HG03025 (cell line): ENCODE results near the gene TADA3.

ENCODE experiments used
- ATAC-seq: cut with Tn5 transposase; IDR thresholded peaks from one replicate; pipeline ENCODE4 v1.9.1; 2021; ENCODE audit warnings: mild to moderate bottlenecking, moderate library complexity; ENCODE audit not compliant: unreplicated experiment, low FRiP score

Gene TADA3

DNA sequence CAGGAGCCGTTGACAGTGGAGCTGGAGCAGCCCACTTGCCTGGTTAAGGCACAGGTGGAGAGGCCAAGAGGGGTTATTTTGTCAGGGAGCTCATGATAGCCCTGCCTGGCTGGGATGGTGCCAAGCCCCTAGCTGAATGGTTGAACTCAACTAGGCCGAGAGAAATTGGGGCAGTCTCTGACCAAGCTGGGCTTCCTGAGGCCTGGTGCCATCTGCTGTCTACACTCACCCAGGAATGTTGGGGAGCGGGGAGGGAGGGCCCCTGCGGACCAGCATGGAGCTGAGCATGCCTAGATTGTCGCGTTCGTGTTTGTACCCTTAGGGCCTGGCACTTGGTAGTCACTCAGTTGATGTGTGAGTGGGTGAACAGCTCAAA is 59.5 kb downstream of the TADA3 start:
- ATAC-seq, result no peak

DNA sequence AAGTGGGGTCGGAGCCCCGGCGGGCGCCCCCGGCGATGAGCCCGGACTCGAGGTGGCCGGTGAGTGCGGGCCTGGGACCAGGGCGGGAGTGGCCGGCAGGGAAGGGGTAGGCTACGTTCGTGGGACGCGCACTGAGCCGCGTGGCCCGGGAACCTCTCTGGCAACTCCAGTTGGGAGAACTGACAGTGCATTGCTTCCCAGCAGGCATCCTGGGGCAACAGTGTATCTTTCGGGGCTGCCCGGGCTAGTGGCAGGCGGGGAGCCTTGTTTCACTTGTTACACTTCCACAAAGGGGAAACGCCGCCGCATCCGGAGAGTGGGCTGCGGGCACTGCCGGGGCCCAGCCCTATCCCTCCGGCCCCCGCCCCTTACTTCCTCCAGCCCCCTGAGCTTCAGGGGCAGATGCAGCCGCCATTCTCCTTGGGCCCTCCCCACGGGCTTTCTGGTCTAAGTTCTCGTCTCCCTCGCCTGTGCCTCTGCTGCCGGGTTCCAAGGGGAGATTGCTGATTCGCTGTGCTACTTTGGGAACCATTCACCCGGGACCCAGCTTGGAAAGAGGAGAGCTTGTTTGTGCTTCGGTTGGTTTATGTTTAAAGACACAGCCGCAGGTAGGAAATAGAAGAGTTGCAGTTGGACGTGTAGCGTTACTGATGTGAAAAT is 60.1 kb downstream of the TADA3 start:
- peak; percentile 18 for ATAC-seq

GRCh38 chr3:9731206-9732079 is 60.8 kb downstream of the TADA3 start, which contains the start of gene BRPF1:
Gene BRPF1, plus strand, starts transcription at chr3:9731735. Its CDS starts 2,406 bp downstream, at chr3:9734141.
- peak; percentile 86 for ATAC-seq

DNA sequence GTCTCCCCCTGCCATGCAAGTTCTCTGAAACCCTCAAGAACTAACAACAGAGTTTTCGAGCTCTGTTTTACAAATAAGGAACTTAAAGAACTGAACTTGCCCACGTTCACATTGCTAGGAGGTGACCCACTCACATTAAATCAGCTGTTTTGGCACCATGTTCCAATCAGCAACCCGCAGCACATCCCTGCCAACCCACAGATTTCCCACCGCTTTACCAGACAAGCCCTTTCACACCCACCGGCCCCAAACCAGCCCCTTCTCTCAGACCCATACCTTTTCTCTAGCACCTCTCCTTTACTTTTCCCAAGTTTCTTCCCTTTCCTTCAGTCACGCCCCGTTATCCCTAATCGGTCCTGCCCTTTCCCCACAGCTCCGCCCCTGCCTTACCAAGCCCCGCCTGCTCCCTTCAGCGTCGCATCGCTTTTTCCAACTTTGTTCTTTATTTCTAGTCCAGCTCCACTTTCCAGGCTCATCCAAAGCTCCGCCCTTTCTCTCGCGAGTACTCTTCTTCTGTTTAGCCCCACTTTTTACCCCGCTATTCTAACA is 61.5 kb downstream of the TADA3 start:
- ATAC-seq, result peak; percentile 47
